ENCODE measurements around the gene PACSIN2. TPM values are rescaled to one million over a fixed set of nuclear protein-coding genes. Genes with fewer than 3 reads are reported as not detected.

Gene PACSIN2, protein sequence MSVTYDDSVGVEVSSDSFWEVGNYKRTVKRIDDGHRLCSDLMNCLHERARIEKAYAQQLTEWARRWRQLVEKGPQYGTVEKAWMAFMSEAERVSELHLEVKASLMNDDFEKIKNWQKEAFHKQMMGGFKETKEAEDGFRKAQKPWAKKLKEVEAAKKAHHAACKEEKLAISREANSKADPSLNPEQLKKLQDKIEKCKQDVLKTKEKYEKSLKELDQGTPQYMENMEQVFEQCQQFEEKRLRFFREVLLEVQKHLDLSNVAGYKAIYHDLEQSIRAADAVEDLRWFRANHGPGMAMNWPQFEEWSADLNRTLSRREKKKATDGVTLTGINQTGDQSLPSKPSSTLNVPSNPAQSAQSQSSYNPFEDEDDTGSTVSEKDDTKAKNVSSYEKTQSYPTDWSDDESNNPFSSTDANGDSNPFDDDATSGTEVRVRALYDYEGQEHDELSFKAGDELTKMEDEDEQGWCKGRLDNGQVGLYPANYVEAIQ
- total RNA-seq (2014; rRNA removed; shearing (Covaris generic); ENCODE audit: low replicate concordance): 8.3 and 10.9 TPM in 2 replicates

DNA sequence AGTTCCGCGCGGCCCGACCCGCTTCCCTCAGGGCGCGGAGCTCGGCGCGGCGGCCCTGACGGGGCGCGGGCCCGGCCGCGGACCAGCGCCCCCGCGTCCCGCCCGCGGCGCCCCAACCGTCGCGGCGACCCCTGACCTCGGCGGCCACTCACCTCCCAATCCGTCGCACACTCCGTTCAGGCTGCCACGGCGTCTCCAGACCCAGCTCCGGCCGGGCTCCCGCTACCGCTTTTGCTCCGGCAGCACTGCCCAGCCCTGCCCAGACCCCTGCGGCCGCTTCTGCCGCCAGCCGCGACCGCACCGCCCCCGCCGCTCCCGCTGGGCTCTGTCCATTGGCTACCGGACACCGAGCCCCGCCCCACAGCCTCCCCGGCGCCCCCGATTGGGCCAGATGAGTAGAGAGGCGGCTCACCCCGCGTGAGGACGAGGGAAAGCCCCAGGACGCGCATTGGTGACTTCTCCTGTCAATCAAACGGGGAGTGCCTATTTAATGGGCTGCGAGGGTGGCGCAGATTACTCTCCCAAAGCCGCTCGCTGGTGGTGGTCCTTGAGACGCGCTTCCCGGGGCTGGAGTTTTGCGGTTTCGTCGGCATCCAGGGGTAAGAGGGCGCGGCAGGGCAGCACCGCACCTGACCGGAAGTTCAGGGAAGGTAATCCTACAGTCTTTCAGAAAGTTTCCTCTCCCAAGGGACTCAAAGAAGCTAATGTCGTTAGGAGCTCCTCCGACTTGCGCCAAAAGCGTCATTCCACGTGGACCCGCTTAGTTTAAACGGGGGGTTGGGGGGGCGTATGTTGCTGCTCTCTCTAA lies at the start of gene PACSIN2:
TSS of gene PACSIN2 (minus strand) at position 281 of the 808 bp plus-strand sequence. CDS start 103,069 bp downstream, outside the sequence.
- Histone ChIP-seq H3K4me1 (ENCODE audit: low read length) (peaks cover 16% of the 10 kb centered on the region), H2AFZ (ENCODE audit: low read length) (peak within 1 kb of the TSS; percentile 84), H3K4me3 (ENCODE audit: low read length) (peak within 1 kb of the TSS; percentile 87), H3K36me3 (ENCODE audit: insufficient read depth, low read length) (no peaks in the 10 kb centered on the region), H3K9me2 (replicated peaks; ENCODE audit: insufficient read depth, low read length) (no peaks in the 10 kb centered on the region), H3K9ac (ENCODE audit: low read length) (peak within 1 kb of the TSS; percentile 77), H3K27me3 (ENCODE audit: low read length) (no peaks in the 10 kb centered on the region), H4K20me1 (ENCODE audit: insufficient read depth, low read depth, low read length) (peaks cover 15% of the 10 kb centered on the region), H3K4me2 (ENCODE audit: low read depth, low read length, poor library complexity, severe bottlenecking) (peak within 1 kb of the TSS; percentile 69), H3K27ac (ENCODE audit: low read length) (no peak within 1 kb of the TSS), H3K9me3 (ENCODE audit: low read length) (no peaks in the 10 kb centered on the region), H3K79me2 (ENCODE audit: low read length) (no peaks in the 10 kb centered on the region)
- peak; percentile 99 for DNase-seq

DNA sequence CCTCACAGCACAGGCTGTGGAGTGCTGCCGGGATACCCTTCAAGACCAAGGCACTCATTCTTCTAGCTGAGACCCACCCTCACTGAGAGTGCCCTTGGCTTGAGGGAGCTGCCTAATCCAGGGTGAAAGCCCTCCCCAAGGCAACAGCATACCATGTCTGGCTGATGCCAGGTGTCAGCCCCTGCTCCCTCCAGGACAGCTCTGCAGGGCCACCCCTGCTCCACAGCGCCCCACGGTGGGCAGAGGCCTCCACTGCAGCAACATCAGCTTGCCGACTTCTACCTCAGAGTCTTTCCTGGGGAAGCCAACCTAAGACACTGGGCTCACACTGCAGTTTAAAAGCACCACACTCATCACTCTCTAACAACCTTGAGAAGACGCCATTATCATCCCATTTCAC lies 45.2 kb upstream of the PACSIN2 start:
- no peak overlapping the region for H2AFZ ChIP-seq (ENCODE audit: low read length)
- H3K36me3 ChIP-seq (ENCODE audit: insufficient read depth, low read length): no peaks in the 10 kb centered on the region
- H3K9me3 ChIP-seq (ENCODE audit: low read length): no peaks in the 10 kb centered on the region
- no peaks in the 10 kb centered on the region for H3K79me2 ChIP-seq (ENCODE audit: low read length)
- H3K9me2 ChIP-seq (replicated peaks; ENCODE audit: insufficient read depth, low read length): no peaks in the 10 kb centered on the region
- no peak overlapping the region for H3K27ac ChIP-seq (ENCODE audit: low read length)
- no peaks in the 10 kb centered on the region for H3K27me3 ChIP-seq (ENCODE audit: low read length)
- H3K4me1 ChIP-seq (ENCODE audit: low read length): no peaks in the 10 kb centered on the region
- DNase-seq: peak; percentile 74
- no peak overlapping the region for H3K4me3 ChIP-seq (ENCODE audit: low read length)
- H3K9ac ChIP-seq (ENCODE audit: low read length): no peak overlapping the region
- no peaks in the 10 kb centered on the region for H4K20me1 ChIP-seq (ENCODE audit: insufficient read depth, low read depth, low read length)
- no peak overlapping the region for H3K4me2 ChIP-seq (ENCODE audit: low read depth, low read length, poor library complexity, severe bottlenecking)

DNA sequence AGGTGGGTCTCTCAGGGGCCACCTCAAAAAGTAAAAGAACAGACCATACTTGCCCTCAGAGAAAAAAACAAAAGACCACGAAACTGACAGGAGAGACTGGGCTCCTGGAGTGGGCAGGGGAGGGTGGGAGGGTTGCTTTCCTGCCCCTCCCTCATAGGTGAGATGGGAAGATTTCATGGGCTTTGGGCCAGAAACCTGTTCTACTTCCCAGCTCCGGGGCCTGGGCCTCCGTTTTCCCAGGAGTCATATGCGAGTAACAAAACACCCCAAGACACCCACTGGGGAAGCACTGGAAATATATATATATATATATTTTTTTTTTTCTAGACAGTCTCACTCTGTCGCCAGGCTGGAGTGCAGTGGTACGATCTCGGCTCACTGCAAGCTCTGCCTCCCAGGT lies 42.7 kb upstream of the PACSIN2 start:
- Histone ChIP-seq H3K9me2 (replicated peaks; ENCODE audit: insufficient read depth, low read length) (no peaks in the 10 kb centered on the region), H4K20me1 (ENCODE audit: insufficient read depth, low read depth, low read length) (no peaks in the 10 kb centered on the region), H2AFZ (ENCODE audit: low read length) (no peak overlapping the region), H3K36me3 (ENCODE audit: insufficient read depth, low read length) (no peaks in the 10 kb centered on the region), H3K4me1 (ENCODE audit: low read length) (no peaks in the 10 kb centered on the region), H3K9me3 (ENCODE audit: low read length) (no peaks in the 10 kb centered on the region), H3K4me2 (ENCODE audit: low read depth, low read length, poor library complexity, severe bottlenecking) (no peak overlapping the region), H3K79me2 (ENCODE audit: low read length) (no peaks in the 10 kb centered on the region), H3K27ac (ENCODE audit: low read length) (no peak overlapping the region), H3K27me3 (ENCODE audit: low read length) (no peaks in the 10 kb centered on the region), H3K9ac (ENCODE audit: low read length) (no peak overlapping the region), H3K4me3 (ENCODE audit: low read length) (no peak overlapping the region)
- no peak for DNase-seq

DNA sequence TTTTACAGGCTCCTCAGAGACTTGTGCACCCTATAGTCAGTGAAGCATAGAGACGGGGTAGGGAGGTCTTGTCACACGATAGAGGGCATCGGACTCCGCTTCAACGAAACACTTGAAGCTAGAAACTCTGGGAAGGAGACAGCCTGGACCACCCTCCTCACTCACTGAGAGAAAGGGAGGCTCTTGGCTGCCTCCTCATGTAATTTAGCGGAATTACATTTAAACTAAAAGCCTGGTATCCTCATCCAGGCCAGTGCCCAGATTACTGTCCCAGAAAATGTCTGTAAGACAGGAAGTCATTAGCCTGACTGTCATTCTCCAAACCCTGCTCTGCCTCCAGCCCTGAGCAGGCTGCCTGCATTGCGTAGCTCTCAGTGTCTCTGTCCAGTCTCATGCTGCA lies 38.2 kb upstream of the PACSIN2 start:
- no peaks in the 10 kb centered on the region for H3K27me3 ChIP-seq (ENCODE audit: low read length)
- H3K4me1 ChIP-seq (ENCODE audit: low read length): no peaks in the 10 kb centered on the region
- no peaks in the 10 kb centered on the region for H3K36me3 ChIP-seq (ENCODE audit: insufficient read depth, low read length)
- no peaks in the 10 kb centered on the region for H4K20me1 ChIP-seq (ENCODE audit: insufficient read depth, low read depth, low read length)
- no peak overlapping the region for H2AFZ ChIP-seq (ENCODE audit: low read length)
- no peak for DNase-seq
- H3K4me3 ChIP-seq (ENCODE audit: low read length): no peak overlapping the region
- H3K4me2 ChIP-seq (ENCODE audit: low read depth, low read length, poor library complexity, severe bottlenecking): no peak overlapping the region
- H3K9ac ChIP-seq (ENCODE audit: low read length): no peak overlapping the region
- no peak overlapping the region for H3K27ac ChIP-seq (ENCODE audit: low read length)
- no peaks in the 10 kb centered on the region for H3K9me3 ChIP-seq (ENCODE audit: low read length)
- no peaks in the 10 kb centered on the region for H3K9me2 ChIP-seq (replicated peaks; ENCODE audit: insufficient read depth, low read length)
- H3K79me2 ChIP-seq (ENCODE audit: low read length): no peaks in the 10 kb centered on the region

DNA sequence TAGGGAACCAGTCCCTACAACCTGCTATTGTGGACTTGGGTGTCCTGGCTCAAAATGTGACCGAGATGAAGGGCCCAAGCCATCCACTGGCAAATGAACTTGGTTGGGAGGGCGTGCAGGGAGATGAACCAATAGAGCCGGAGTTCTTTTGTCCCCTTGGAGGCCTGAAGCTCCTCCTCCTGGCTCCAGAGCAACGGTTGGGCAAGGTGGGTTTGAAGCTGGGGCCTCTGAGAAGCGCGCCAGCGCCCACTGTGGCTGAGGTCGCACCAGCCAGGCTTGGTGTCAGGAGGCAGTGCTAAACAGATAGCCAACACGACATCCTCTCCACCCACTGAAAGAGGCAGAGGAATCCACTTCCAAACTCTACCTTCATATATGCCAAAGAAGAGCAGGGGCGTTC lies 36.0 kb upstream of the PACSIN2 start:
- Histone ChIP-seq H4K20me1 (ENCODE audit: insufficient read depth, low read depth, low read length) (no peaks in the 10 kb centered on the region), H2AFZ (ENCODE audit: low read length) (no peak overlapping the region), H3K27ac (ENCODE audit: low read length) (no peak overlapping the region), H3K79me2 (ENCODE audit: low read length) (no peaks in the 10 kb centered on the region), H3K4me2 (ENCODE audit: low read depth, low read length, poor library complexity, severe bottlenecking) (no peak overlapping the region), H3K4me1 (ENCODE audit: low read length) (no peaks in the 10 kb centered on the region), H3K36me3 (ENCODE audit: insufficient read depth, low read length) (no peaks in the 10 kb centered on the region), H3K9me3 (ENCODE audit: low read length) (no peaks in the 10 kb centered on the region), H3K9ac (ENCODE audit: low read length) (no peak overlapping the region), H3K9me2 (replicated peaks; ENCODE audit: insufficient read depth, low read length) (no peaks in the 10 kb centered on the region), H3K4me3 (ENCODE audit: low read length) (no peak overlapping the region), H3K27me3 (ENCODE audit: low read length) (no peaks in the 10 kb centered on the region)
- no peak for DNase-seq

DNA sequence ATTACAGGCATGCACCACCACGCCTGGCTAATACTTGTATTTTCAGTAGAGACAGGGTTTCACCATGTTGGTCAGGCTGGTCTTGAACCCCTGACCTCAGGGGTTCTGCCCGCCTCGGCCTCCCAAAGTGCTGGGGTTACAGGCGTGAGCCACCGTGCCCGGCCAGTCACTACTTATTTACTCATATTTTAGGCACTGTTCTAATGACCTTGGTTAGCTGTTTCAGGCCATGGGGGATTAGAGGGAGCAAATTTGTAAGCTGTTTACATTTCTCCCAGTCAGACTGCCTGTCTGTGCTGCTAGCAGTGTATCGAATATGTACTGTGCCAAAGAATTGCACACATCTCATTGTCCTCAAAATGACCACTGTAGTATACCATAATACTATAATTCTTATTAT lies 32.7 kb upstream of the PACSIN2 start:
- Histone ChIP-seq H3K79me2 (ENCODE audit: low read length) (no peaks in the 10 kb centered on the region), H4K20me1 (ENCODE audit: insufficient read depth, low read depth, low read length) (no peaks in the 10 kb centered on the region), H3K4me3 (ENCODE audit: low read length) (no peak overlapping the region), H3K9ac (ENCODE audit: low read length) (no peak overlapping the region), H3K36me3 (ENCODE audit: insufficient read depth, low read length) (no peaks in the 10 kb centered on the region), H3K27me3 (ENCODE audit: low read length) (no peaks in the 10 kb centered on the region), H2AFZ (ENCODE audit: low read length) (no peak overlapping the region), H3K4me1 (ENCODE audit: low read length) (no peaks in the 10 kb centered on the region), H3K27ac (ENCODE audit: low read length) (no peak overlapping the region), H3K9me3 (ENCODE audit: low read length) (no peaks in the 10 kb centered on the region), H3K4me2 (ENCODE audit: low read depth, low read length, poor library complexity, severe bottlenecking) (no peak overlapping the region), H3K9me2 (replicated peaks; ENCODE audit: insufficient read depth, low read length) (no peaks in the 10 kb centered on the region)
- DNase-seq: no peak

DNA sequence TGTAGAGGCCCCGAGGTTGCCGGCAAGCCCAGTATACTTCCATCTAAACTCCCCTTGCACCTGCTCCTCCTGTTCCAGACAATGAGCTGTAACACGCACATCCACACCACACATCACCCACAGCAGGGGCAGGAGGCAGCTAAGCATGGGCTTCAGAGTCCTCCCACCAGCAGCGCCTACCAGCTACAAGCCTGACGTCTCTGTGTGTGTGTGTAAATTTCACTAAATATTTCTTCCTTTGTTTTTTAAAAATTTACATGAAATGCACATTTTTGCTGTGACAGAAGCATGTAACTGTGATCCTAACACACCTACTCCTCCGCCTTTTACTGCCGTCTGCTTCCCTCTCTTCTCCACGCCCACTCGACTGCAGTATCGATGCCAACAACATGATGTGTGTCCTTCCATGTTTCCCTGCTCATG lies 29.4 kb upstream of the PACSIN2 start:
- Histone ChIP-seq H3K4me2 (ENCODE audit: low read depth, low read length, poor library complexity, severe bottlenecking) (no peak overlapping the region), H3K27ac (ENCODE audit: low read length) (no peak overlapping the region), H3K4me3 (ENCODE audit: low read length) (no peak overlapping the region), H3K9me2 (replicated peaks; ENCODE audit: insufficient read depth, low read length) (no peaks in the 10 kb centered on the region), H3K9me3 (ENCODE audit: low read length) (no peaks in the 10 kb centered on the region), H3K9ac (ENCODE audit: low read length) (no peak overlapping the region), H4K20me1 (ENCODE audit: insufficient read depth, low read depth, low read length) (no peaks in the 10 kb centered on the region), H2AFZ (ENCODE audit: low read length) (no peak overlapping the region), H3K36me3 (ENCODE audit: insufficient read depth, low read length) (no peaks in the 10 kb centered on the region), H3K27me3 (ENCODE audit: low read length) (no peaks in the 10 kb centered on the region), H3K4me1 (ENCODE audit: low read length) (no peaks in the 10 kb centered on the region), H3K79me2 (ENCODE audit: low read length) (no peaks in the 10 kb centered on the region)
- no peak for DNase-seq

DNA sequence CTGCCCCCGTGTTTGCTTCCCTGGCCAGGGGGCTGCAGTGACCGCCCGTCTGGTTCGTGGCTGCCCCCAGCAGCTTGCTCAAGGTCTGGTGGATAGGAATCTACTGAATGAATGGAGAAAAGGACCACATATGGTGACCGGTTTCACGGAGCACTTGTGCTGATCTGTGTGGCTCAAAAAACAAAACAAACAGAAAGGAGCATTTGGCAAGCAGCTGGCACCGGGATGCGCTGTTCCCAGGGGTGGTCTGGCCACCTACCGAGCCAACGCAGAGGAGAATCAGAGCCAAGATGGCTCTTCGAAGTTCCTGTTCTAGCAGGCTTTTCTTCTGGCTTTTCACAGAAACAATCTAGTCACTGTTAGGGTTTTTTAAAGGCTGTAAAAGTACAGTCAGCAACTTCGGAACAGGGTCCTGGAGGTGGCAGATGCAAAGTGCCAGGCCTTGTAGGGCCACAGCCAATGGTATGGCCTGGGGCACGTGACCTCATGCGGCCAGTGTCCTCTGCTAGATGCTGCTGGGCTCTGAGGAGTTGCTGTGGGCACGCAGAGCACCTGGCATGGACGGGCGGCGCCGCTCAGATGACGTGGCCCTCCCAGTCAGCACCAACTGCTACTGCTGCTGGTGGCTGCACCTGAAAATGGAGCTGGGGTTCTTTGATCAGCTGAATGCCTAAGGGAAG lies 27.3 kb upstream of the PACSIN2 start:
- no peaks in the 10 kb centered on the region for H3K36me3 ChIP-seq (ENCODE audit: insufficient read depth, low read length)
- no peak overlapping the region for H3K27ac ChIP-seq (ENCODE audit: low read length)
- H3K9ac ChIP-seq (ENCODE audit: low read length): no peak overlapping the region
- H3K9me2 ChIP-seq (replicated peaks; ENCODE audit: insufficient read depth, low read length): no peaks in the 10 kb centered on the region
- H3K4me2 ChIP-seq (ENCODE audit: low read depth, low read length, poor library complexity, severe bottlenecking): no peak overlapping the region
- DNase-seq: no peak
- no peaks in the 10 kb centered on the region for H3K27me3 ChIP-seq (ENCODE audit: low read length)
- H3K9me3 ChIP-seq (ENCODE audit: low read length): no peaks in the 10 kb centered on the region
- H2AFZ ChIP-seq (ENCODE audit: low read length): no peak overlapping the region
- no peaks in the 10 kb centered on the region for H3K4me1 ChIP-seq (ENCODE audit: low read length)
- no peak overlapping the region for H3K4me3 ChIP-seq (ENCODE audit: low read length)
- no peaks in the 10 kb centered on the region for H3K79me2 ChIP-seq (ENCODE audit: low read length)
- no peaks in the 10 kb centered on the region for H4K20me1 ChIP-seq (ENCODE audit: insufficient read depth, low read depth, low read length)

All from Karpas-422 (cell line).